Mesenchymal stem cell (in vitro differentiated cells and primary cell): Measurements from ENCODE around the gene RIF1.

Source experiments
- DNase-seq: peaks from one replicate; pipeline ENCODE4 v3.0.0-alpha.2; 2013
- H2AFZ ChIP-seq: one replicate; pipeline ENCODE4 v1.6.1; 2013; ENCODE audit warnings: low read depth, mild to moderate bottlenecking, control low read depth, inconsistent platforms, low read length, moderate library complexity
- H2AK5ac ChIP-seq: 2 replicates; pipeline ENCODE4 v1.6.1; 2013; ENCODE audit warnings: low read length, moderate library complexity, mild to moderate bottlenecking, inconsistent platforms; ENCODE audit not compliant: severe bottlenecking
- H2BK120ac ChIP-seq: one replicate; pipeline ENCODE4 v1.6.1; 2013; ENCODE audit warnings: low read depth, mild to moderate bottlenecking, inconsistent platforms, low read length, moderate library complexity
- H2BK12ac ChIP-seq, 2 experiments: one replicate each; pipeline ENCODE4 v1.6.1; 2013; ENCODE audit warnings: inconsistent platforms in 2 of 2, low read length in 2 of 2, mild to moderate bottlenecking in 2 of 2, moderate library complexity in 2 of 2, control low read depth in 1 of 2
- H2BK15ac ChIP-seq: one replicate; pipeline ENCODE4 v1.6.1; 2013; ENCODE audit warnings: mild to moderate bottlenecking, low read depth, inconsistent platforms; ENCODE audit not compliant: poor library complexity, severe bottlenecking
- H2BK5ac ChIP-seq: 2 replicates; pipeline ENCODE4 v1.6.1; 2013; ENCODE audit warnings: low read depth, mild to moderate bottlenecking, low read length, control low read depth, inconsistent platforms; ENCODE audit not compliant: poor library complexity, severe bottlenecking
- H3K14ac ChIP-seq, 2 experiments: one replicate each; pipeline ENCODE4 v1.6.1; 2013; ENCODE audit warnings: inconsistent platforms in 2 of 2, low read length in 2 of 2, control low read depth in 1 of 2, mild to moderate bottlenecking in 1 of 2, moderate library complexity in 1 of 2
- H3K18ac ChIP-seq, 2 experiments: one replicate each; pipeline ENCODE4 v1.6.1; 2013; ENCODE audit warnings: inconsistent platforms in 2 of 2, low read length in 2 of 2, control low read depth in 1 of 2, low read depth in 1 of 2, mild to moderate bottlenecking in 1 of 2
- H3K23ac ChIP-seq, 2 experiments: one replicate each; pipeline ENCODE4 v1.6.1; 2013; ENCODE audit warnings: inconsistent platforms in 2 of 2, low read length in 2 of 2, mild to moderate bottlenecking in 2 of 2, moderate library complexity in 2 of 2, control low read depth in 1 of 2
- H3K27ac ChIP-seq: 2 replicates; pipeline ENCODE4 v1.5.1; 2013; ENCODE audit warnings: mild to moderate bottlenecking, moderate library complexity, low read length, control low read depth, inconsistent platforms; ENCODE audit not compliant: poor library complexity, severe bottlenecking
- H3K27me3 ChIP-seq, 2 experiments: 2 replicates each; pipeline versions ENCODE4 v1.6.1 to v1.7.0; 2013; ENCODE audit warnings: low read length in 2 of 2, mild to moderate bottlenecking in 2 of 2, moderate library complexity in 2 of 2, control low read depth in 1 of 2, inconsistent platforms in 1 of 2; ENCODE audit not compliant: control insufficient read depth in 1 of 2, insufficient read depth in 1 of 2
- H3K36me3 ChIP-seq, 2 experiments: 2 replicates each; pipeline versions ENCODE4 v1.6.1 to v1.7.0; 2013; ENCODE audit warnings: low read length in 2 of 2, control low read depth in 1 of 2, inconsistent platforms in 1 of 2, low read depth in 1 of 2, mild to moderate bottlenecking in 1 of 2; ENCODE audit not compliant: insufficient read depth in 2 of 2, control insufficient read depth in 1 of 2
- H3K4ac ChIP-seq, 2 experiments: one replicate each; pipeline ENCODE4 v1.6.1; 2013; ENCODE audit warnings: inconsistent platforms in 2 of 2, low read length in 2 of 2, mild to moderate bottlenecking in 2 of 2, moderate library complexity in 2 of 2, control low read depth in 1 of 2, low read depth in 1 of 2
- H3K4me1 ChIP-seq: 2 replicates; pipeline ENCODE4 v1.6.1; 2013; ENCODE audit warnings: low read depth, low read length, control low read depth; ENCODE audit not compliant: control insufficient read depth, insufficient read depth
- H3K4me2 ChIP-seq: 2 replicates; pipeline ENCODE4 v1.6.1; 2013; ENCODE audit warnings: low read length, mild to moderate bottlenecking, inconsistent platforms; ENCODE audit not compliant: poor library complexity, severe bottlenecking
- H3K4me3 ChIP-seq, 2 experiments: 2 replicates each; pipeline versions ENCODE4 v1.5.1 to v1.7.0; 2013; ENCODE audit warnings: low read length in 2 of 2, mild to moderate bottlenecking in 2 of 2, control low read depth in 1 of 2, low read depth in 1 of 2; ENCODE audit not compliant: insufficient read depth in 1 of 2
- H3K79me1 ChIP-seq: replicated peaks from 2 replicates; pipeline ENCODE4 v1.6.1; 2013; ENCODE audit warnings: mild to moderate bottlenecking, control low read depth, low read length, inconsistent platforms; ENCODE audit not compliant: poor library complexity, severe bottlenecking
- H3K9ac ChIP-seq: 2 replicates; pipeline ENCODE4 v1.7.0; 2013; ENCODE audit warnings: mild to moderate bottlenecking, low read length, moderate library complexity
- H3K9me3 ChIP-seq: 2 replicates; pipeline ENCODE4 v1.7.0; 2013; ENCODE audit warnings: mild to moderate bottlenecking, low read length; ENCODE audit not compliant: control insufficient read depth
- H4K8ac ChIP-seq: one replicate; pipeline ENCODE4 v1.6.1; 2013; ENCODE audit warnings: inconsistent platforms, mild to moderate bottlenecking, low read length, moderate library complexity
- H4K91ac ChIP-seq: one replicate; pipeline ENCODE4 v1.6.1; 2013; ENCODE audit warnings: mild to moderate bottlenecking, low read length, inconsistent platforms
- WGBS: methylation state at CpG from one replicate; pipeline ENCODE4 v1.1.7; 2013; ENCODE audit warnings: mixed read lengths; 5-methylcytosine and 5-hydroxymethylcytosine counted together

RIF1 gene

DNA sequence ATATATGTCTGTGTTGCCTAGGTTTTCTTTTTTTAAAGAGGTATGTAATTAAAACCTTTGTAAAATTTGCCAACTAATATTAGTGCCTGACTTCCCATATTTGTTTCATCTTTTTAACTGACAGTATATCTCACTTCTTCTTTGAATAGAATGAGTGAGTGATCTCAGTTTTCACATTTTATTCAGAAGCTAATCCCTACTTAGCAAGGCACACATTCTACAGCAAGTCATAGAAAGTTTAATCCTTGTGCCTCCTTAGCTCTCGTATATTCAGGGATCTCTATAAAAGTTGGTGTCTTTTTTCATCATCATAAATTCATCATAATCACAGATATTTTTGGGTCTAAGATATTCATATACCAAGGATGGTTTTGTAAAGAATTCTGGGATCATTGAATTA lies 66.6 kb downstream of the RIF1 start:
- WGBS = no CpG with 5 or more reads among the region's 1 CpG
- H3K27me3 ChIP-seq = no peaks in the 10 kb centered on the region
- H3K4ac ChIP-seq = no peak overlapping the region

DNA sequence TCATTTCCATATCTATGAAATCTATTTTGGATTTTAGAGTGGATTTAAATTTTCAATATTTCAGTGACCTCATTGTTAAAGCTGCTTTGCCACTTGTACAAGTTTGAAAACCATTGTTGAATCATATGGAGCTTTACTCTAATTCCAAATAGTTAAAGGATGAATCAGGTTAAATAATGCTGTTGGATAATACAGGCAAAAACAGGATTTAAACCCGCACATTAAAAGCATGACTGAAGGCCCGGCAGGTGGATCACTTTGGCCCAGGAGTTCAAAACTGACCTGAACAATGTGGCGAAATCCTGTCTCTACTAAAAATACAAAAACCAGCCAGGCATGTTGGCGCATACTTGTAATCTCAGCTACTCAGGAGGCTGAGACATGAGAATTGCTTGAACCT lies 68.3 kb downstream of the RIF1 start:
- no peak overlapping the region for H2AFZ ChIP-seq
- H3K79me1 ChIP-seq = peaks cover 17% of the 10 kb centered on the region
- H2BK12ac ChIP-seq = no peak overlapping the region
- H3K18ac ChIP-seq = no peak overlapping the region
- no peaks in the 10 kb centered on the region for H3K27me3 ChIP-seq
- peaks cover 3% of the 10 kb centered on the region for H3K4me1 ChIP-seq
- H2BK5ac ChIP-seq = no peak overlapping the region
- H4K8ac ChIP-seq = no peak overlapping the region
- no peak overlapping the region for H3K4me3 ChIP-seq
- no peak for DNase-seq
- no peak overlapping the region for H4K91ac ChIP-seq
- no peak overlapping the region for H2BK15ac ChIP-seq
- no peak overlapping the region for H2AK5ac ChIP-seq
- no peaks in the 10 kb centered on the region for H3K9me3 ChIP-seq
- no peak overlapping the region for H3K9ac ChIP-seq
- no peak overlapping the region for H3K23ac ChIP-seq
- peaks cover 10 to 66% of the 10 kb centered on the region in 2 experiments for H3K36me3 ChIP-seq
- no peak overlapping the region for H3K4ac ChIP-seq
- H3K14ac ChIP-seq = no peak overlapping the region
- no peak overlapping the region for H3K4me2 ChIP-seq
- 99% methylated on average over 4 of the region's 4 CpGs for WGBS
- no peak overlapping the region for H2BK120ac ChIP-seq
- H3K27ac ChIP-seq = no peak overlapping the region

More for the DNA sequence above, 66.6 kb downstream of the RIF1 start:
- Histone ChIP-seq H2BK12ac (no peak overlapping the region), H3K14ac (no peak overlapping the region), H3K9me3 (no peaks in the 10 kb centered on the region), H2AFZ (no peak overlapping the region), H2BK120ac (no peak overlapping the region), H3K79me1 (peaks cover 15% of the 10 kb centered on the region), H3K9ac (no peak overlapping the region), H3K4me1 (peaks cover 3% of the 10 kb centered on the region), H3K36me3 (peaks cover 10 to 55% of the 10 kb centered on the region in 2 experiments), H2BK15ac (no peak overlapping the region), H2AK5ac (no peak overlapping the region), H3K27ac (no peak overlapping the region), H4K91ac (no peak overlapping the region), H3K23ac (no peak overlapping the region), H3K4me3 (no peak overlapping the region), H3K18ac (no peak overlapping the region), H4K8ac (no peak overlapping the region), H3K4me2 (no peak overlapping the region), H2BK5ac (no peak overlapping the region)
- no peak for DNase-seq

DNA sequence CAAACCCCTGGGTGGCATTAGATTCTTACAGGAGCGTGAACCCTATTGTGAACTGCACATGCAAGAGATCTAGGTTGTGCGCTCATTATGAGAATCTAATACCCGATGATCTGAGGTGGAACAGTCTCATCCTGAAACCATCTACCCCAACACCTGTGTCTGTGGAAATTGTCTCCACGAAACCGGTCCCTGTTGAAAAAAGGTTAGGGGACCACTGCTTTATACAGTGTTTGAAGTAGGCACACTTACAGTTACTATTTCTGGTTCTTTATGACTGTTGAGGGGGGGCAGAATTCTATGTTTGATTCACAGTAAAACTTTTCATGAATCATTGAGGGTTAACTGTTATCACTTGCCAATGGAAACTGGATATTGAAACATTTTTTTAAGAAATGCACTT lies 72.0 kb downstream of the RIF1 start:
- no peaks in the 10 kb centered on the region for H3K27me3 ChIP-seq
- no peak overlapping the region for H4K8ac ChIP-seq
- no peak overlapping the region for H2BK5ac ChIP-seq
- no peak overlapping the region for H3K4me2 ChIP-seq
- H3K4ac ChIP-seq = no peak overlapping the region
- peaks cover 3% of the 10 kb centered on the region for H3K4me1 ChIP-seq
- no peak for DNase-seq
- H3K27ac ChIP-seq = no peak overlapping the region
- H2AFZ ChIP-seq = no peak overlapping the region
- no peak overlapping the region for H3K18ac ChIP-seq
- no peak overlapping the region for H2AK5ac ChIP-seq
- no peak overlapping the region for H2BK120ac ChIP-seq
- H3K23ac ChIP-seq = no peak overlapping the region
- H3K79me1 ChIP-seq = peaks cover 15% of the 10 kb centered on the region
- no peak overlapping the region for H4K91ac ChIP-seq
- H2BK15ac ChIP-seq = no peak overlapping the region
- H3K9me3 ChIP-seq = no peaks in the 10 kb centered on the region
- H2BK12ac ChIP-seq = no peak overlapping the region
- no peak overlapping the region for H3K4me3 ChIP-seq
- H3K36me3 ChIP-seq = peaks cover 9 to 59% of the 10 kb centered on the region in 2 experiments
- 100% methylated on average over 2 of the region's 5 CpGs for WGBS
- H3K14ac ChIP-seq = no peak overlapping the region
- H3K9ac ChIP-seq = no peak overlapping the region

DNA sequence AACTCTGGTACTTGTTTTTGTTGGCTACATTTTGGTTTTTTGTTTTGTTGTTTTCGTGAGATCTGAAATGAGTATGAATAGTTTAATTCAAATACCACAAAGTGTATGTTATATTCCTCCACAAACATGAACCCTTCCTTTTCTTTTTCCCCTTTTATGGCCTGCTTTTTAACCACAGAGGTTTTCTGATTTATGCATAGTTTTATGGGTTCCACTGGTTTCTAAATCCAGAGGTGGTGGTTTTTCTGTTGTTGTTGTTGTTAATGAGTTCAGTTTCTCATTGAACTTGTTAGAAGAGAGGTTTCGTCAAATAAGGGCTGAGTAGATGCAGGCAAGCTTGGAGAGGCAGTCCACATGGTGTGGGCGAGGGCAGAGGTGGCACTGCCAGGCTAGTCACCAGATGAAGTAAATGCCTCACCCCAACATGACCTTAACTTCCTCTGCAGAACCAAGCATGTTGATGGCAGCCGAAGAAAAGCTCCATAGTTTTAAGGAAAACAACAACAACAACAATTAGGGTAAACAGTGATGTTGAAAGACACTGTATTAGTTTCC lies 72.5 kb downstream of the RIF1 start:
- Histone ChIP-seq H3K36me3 (peaks cover 9 to 55% of the 10 kb centered on the region in 2 experiments), H2AK5ac (no peak overlapping the region), H2BK120ac (no peak overlapping the region), H3K27ac (no peak overlapping the region), H3K4me2 (no peak overlapping the region), H3K27me3 (no peaks in the 10 kb centered on the region), H3K23ac (no peak overlapping the region), H3K79me1 (peaks cover 15% of the 10 kb centered on the region), H2BK5ac (no peak overlapping the region), H2BK15ac (no peak overlapping the region), H4K91ac (no peak overlapping the region), H3K14ac (no peak overlapping the region), H3K4me1 (peaks cover 3% of the 10 kb centered on the region), H2AFZ (no peak overlapping the region), H3K9me3 (no peaks in the 10 kb centered on the region), H3K4me3 (no peak overlapping the region), H4K8ac (no peak overlapping the region), H3K4ac (no peak overlapping the region), H3K9ac (no peak overlapping the region), H2BK12ac (no peak overlapping the region), H3K18ac (no peak overlapping the region)
- DNase-seq = no peak
- 100% methylated on average over 2 of the region's 4 CpGs for WGBS
